B cell (primary cell): Measurements from ENCODE around the gene ADAMTS2. TPM values are rescaled to one million over a fixed set of nuclear protein-coding genes. Genes with fewer than 3 reads are reported as not detected.

Experiments used
- ATAC-seq: fragments of 200-7000 bp; cut with Tn5 transposase; one replicate; pipeline ENCODE4 v1.10.0; 2021; ENCODE audit warnings: low read depth, mild to moderate bottlenecking, moderate number of reproducible peaks, moderate library complexity
- CTCF ChIA-PET: fragments of 350-600 bp; sonication (Branson Sonifier 250); formaldehyde crosslinking; loops from one replicate; lab custom pipeline; 2021; ENCODE audit warnings: antibody characterized with exemption, inconsistent platforms; lab: Charles Lee
- POLR2A ChIA-PET: fragments of 350-600 bp; sonication (Branson Sonifier 250); formaldehyde crosslinking; loops from one replicate; lab custom pipeline; 2021; ENCODE audit warnings: antibody characterized with exemption; lab: Charles Lee
- DNase-seq: peaks from one replicate; pipeline ENCODE4 v3.0.0; 2013
- H2AFZ ChIP-seq: 2 replicates; pipeline ENCODE4 v1.6.1; 2012; ENCODE audit warnings: mild to moderate bottlenecking, low read depth, low read length; ENCODE audit not compliant: insufficient read depth, poor library complexity, severe bottlenecking
- H3K27ac ChIP-seq, 2 donors: 1 replicate in 1 of 2; 2 replicates in 1 of 2; pipeline ENCODE4 v1.5.1; 2012 to 2013; ENCODE audit warnings: low read length in 2 of 2, mild to moderate bottlenecking in 2 of 2, moderate library complexity in 1 of 2
- H3K27me3 ChIP-seq, 4 experiments: fragments of 200-600 bp in 1 of 4; sonication (generic) in 1 of 4; replicated peaks in 1 of 4; 1 replicate in 2 of 4; 2 replicates in 2 of 4; pipeline versions ENCODE4 v1.6.1 to v1.7.0; 2013 to 2016; ENCODE audit warnings: low read length in 3 of 4, mild to moderate bottlenecking in 2 of 4, mixed read lengths in 1 of 4, moderate library complexity in 1 of 4; ENCODE audit not compliant: insufficient read depth in 4 of 4, control insufficient read depth in 3 of 4; ENCODE audit errors: control extremely low read depth in 1 of 4
- H3K36me3 ChIP-seq, 2 experiments: replicated peaks in 1 of 2; 1 replicate in 1 of 2; 2 replicates in 1 of 2; pipeline versions ENCODE4 v1.6.1 to v1.7.1; 2013; ENCODE audit warnings: low read length in 1 of 2; ENCODE audit not compliant: insufficient read depth in 2 of 2, control insufficient read depth in 1 of 2; ENCODE audit errors: control extremely low read depth in 1 of 2, extremely low read depth in 1 of 2
- H3K4me1 ChIP-seq, 2 donors: fragments of 200-600 bp in 1 of 2; sonication (generic) in 1 of 2; 1 replicate in 1 of 2; 2 replicates in 1 of 2; pipeline versions ENCODE4 v1.5.1 to v1.6.1; 2013 to 2017; ENCODE audit warnings: low read length in 2 of 2; ENCODE audit not compliant: control insufficient read depth in 2 of 2, insufficient read depth in 2 of 2
- H3K4me2 ChIP-seq: replicated peaks from 2 replicates; pipeline ENCODE3; 2012; ENCODE audit warnings: mild to moderate bottlenecking, low read depth, low read length; ENCODE audit not compliant: poor library complexity, severe bottlenecking
- H3K4me3 ChIP-seq, 5 experiments: fragments of 200-600 bp in 1 of 5; sonication (generic) in 1 of 5; 1 replicate in 3 of 5; 2 replicates in 2 of 5; pipeline versions ENCODE4 v1.5.1 to v1.7.0; 2011 to 2016; ENCODE audit warnings: low read length in 4 of 5, mild to moderate bottlenecking in 4 of 5, low read depth in 2 of 5, control low read depth in 1 of 5, moderate library complexity in 1 of 5; ENCODE audit not compliant: insufficient read depth in 1 of 5; ENCODE audit errors: control extremely low read depth in 1 of 5, extremely low read depth in 1 of 5
- H3K79me2 ChIP-seq: fragments of 200-600 bp; sonication (generic); one replicate; pipeline ENCODE4 v1.6.0; 2016; ENCODE audit warnings: low read length; ENCODE audit not compliant: control insufficient read depth, insufficient read depth
- H3K9ac ChIP-seq: fragments of 200-600 bp; sonication (generic); 2 replicates; pipeline ENCODE4 v1.6.1; 2017; ENCODE audit warnings: mild to moderate bottlenecking, low read length, moderate library complexity
- H3K9me3 ChIP-seq, 3 donors: one replicate each; pipeline versions ENCODE4 v1.6.1 to v1.7.1; 2013; ENCODE audit warnings: low read length in 2 of 3; ENCODE audit not compliant: control insufficient read depth in 2 of 3, insufficient read depth in 1 of 3; ENCODE audit errors: control extremely low read depth in 1 of 3
- H4K20me1 ChIP-seq: 2 replicates; pipeline ENCODE4 v1.6.0; 2012; ENCODE audit warnings: mild to moderate bottlenecking, low read length; ENCODE audit not compliant: insufficient read depth, control insufficient read depth, poor library complexity, severe bottlenecking
- H3K27ac Mint-ChIP-seq: one replicate; pipeline ENCODE4 v1.8.0; 2021; ENCODE audit warnings: mixed read lengths
- H3K27me3 Mint-ChIP-seq: one replicate; pipeline ENCODE4 v1.8.0; 2021; ENCODE audit warnings: mixed read lengths
- H3K4me1 Mint-ChIP-seq: one replicate; pipeline ENCODE4 v1.8.0; 2021; ENCODE audit warnings: mixed read lengths
- H3K4me3 Mint-ChIP-seq: one replicate; pipeline ENCODE4 v1.8.0; 2021; ENCODE audit warnings: mixed read lengths
- H3K9me3 Mint-ChIP-seq: one replicate; pipeline ENCODE4 v1.8.0; 2022; ENCODE audit warnings: mixed read lengths; ENCODE audit not compliant: insufficient read depth
- EZH2 ChIP-seq: IDR thresholded peaks from 2 replicates; pipeline ENCODE4 v1.6.1; 2012; ENCODE audit warnings: borderline replicate concordance, low read depth, mild to moderate bottlenecking, moderate library complexity, low read length; ENCODE audit not compliant: insufficient read depth, poor library complexity, severe bottlenecking
- WGBS: methylation state at CpG from one replicate; pipeline ENCODE4 v1.1.5; 2013; ENCODE audit warnings: missing lambda C conversion rate; ENCODE audit not compliant: insufficient coverage; 5-methylcytosine and 5-hydroxymethylcytosine counted together
- intact Hi-C: fragments of 100-400 bp; cut with micrococcal nuclease; formaldehyde crosslinking; loops from one replicate; pipeline ENCODE4 v1.10.0; 2022
- polyA plus RNA-seq: library from polyadenylated mRNA; depleted of rRNA; stranded (reverse); fragments of >200 nt; gene quantifications from 2 replicates; pipeline ENCODE4 v1.2.3, GENCODE V29; 2012
- total RNA-seq, 2 donors: library from RNA; stranded (reverse); fragments of 120-200 nt in 1 of 2; gene quantifications; 1 replicate in 1 of 2; 2 replicates in 1 of 2; pipeline versions ENCODE4 v1.2.3 to v1.2.4, GENCODE V29; 2013 to 2022
- TF ChIP-seq, protein P1 (sequence below): fragments of 200-600 bp; IDR thresholded peaks from one replicate; pipeline ENCODE4 v1.8.0; 2022; ENCODE audit warnings: antibody characterized with exemption, mild to moderate bottlenecking

The ADAMTS2 gene
- total and polyA plus RNA-seq, 2 donors (not counting 1 experiment from before 2014, with no cell fraction given): not detected

DNA sequence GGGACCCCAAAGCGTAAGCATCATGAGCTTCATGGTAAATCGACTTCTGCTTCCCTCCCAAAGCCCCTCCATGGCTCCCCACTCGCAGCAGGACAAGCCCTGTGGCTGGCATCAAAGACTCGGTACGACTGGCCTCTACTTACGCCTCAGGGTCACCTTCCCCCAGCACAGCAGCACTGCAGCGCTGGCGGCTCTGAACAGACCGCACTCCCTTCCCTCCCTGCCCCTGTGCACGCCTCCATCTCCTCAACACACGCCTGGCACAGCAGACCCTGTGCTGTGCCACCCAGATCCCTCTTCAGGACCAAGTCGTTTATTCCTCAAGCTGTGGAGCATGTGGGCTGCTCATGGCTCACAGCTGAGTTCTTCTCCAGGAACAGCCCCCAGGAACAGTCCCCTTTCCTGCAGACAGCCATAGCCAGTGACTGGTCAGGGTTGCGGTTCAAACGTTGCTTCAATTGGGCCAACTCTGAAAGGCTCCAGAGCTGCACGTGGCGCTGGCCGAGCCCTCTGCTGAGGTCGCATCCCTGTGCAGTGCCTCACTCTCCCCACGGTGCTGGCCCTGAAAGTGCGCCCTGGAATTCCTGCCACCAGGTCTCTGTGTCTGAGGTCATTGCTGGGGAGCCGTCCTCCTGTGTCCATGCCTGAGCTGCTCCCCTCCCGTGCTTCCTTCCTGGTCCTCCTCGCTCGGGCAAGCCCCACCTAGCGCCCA, 197.1 kb downstream of the ADAMTS2 start:
- H3K27ac ChIP-seq: no peak overlapping the region
- ChIA-PET POLR2A (no interaction called here), CTCF (no interaction called here)
- TF ChIP-seq, protein P1, sequence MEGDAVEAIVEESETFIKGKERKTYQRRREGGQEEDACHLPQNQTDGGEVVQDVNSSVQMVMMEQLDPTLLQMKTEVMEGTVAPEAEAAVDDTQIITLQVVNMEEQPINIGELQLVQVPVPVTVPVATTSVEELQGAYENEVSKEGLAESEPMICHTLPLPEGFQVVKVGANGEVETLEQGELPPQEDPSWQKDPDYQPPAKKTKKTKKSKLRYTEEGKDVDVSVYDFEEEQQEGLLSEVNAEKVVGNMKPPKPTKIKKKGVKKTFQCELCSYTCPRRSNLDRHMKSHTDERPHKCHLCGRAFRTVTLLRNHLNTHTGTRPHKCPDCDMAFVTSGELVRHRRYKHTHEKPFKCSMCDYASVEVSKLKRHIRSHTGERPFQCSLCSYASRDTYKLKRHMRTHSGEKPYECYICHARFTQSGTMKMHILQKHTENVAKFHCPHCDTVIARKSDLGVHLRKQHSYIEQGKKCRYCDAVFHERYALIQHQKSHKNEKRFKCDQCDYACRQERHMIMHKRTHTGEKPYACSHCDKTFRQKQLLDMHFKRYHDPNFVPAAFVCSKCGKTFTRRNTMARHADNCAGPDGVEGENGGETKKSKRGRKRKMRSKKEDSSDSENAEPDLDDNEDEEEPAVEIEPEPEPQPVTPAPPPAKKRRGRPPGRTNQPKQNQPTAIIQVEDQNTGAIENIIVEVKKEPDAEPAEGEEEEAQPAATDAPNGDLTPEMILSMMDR: no peak
- TF ChIP-seq EZH2: no peak
- Mint-ChIP-seq H3K27ac (no peak overlapping the region), H3K4me1 (no peaks in the 10 kb centered on the region), H3K4me3 (no peak overlapping the region), H3K9me3 (no peaks in the 10 kb centered on the region), H3K27me3 (no peaks in the 10 kb centered on the region)
- no peaks in the 10 kb centered on the region for H3K9me3 ChIP-seq
- WGBS: 91% methylated on average over 25 of the region's 25 CpGs
- H3K27me3 ChIP-seq: no peaks in the 10 kb centered on the region
- no peak overlapping the region for H2AFZ ChIP-seq
- no peaks in the 10 kb centered on the region for H3K4me1 ChIP-seq
- intact Hi-C loops: no loop called here
- no peaks in the 10 kb centered on the region for H3K36me3 ChIP-seq
- no peak overlapping the region for H3K4me3 ChIP-seq
- DNase-seq (no peak), ATAC-seq (no peak)
- no peaks in the 10 kb centered on the region for H3K79me2 ChIP-seq
- no peaks in the 10 kb centered on the region for H4K20me1 ChIP-seq
- no peak overlapping the region for H3K4me2 ChIP-seq
- H3K9ac ChIP-seq: no peak overlapping the region

- ChIA-PET POLR2A (no interaction called here), CTCF (no interaction called here)
- no peak overlapping the region for H3K27ac ChIP-seq
- no peak overlapping the region for H3K4me3 ChIP-seq
- no peak overlapping the region for H3K4me2 ChIP-seq
- Mint-ChIP-seq H3K9me3 (no peaks in the 10 kb centered on the region), H3K4me3 (no peak overlapping the region), H3K27me3 (no peaks in the 10 kb centered on the region), H3K4me1 (peaks cover 5% of the 10 kb centered on the region), H3K27ac (no peak overlapping the region)
- no peaks in the 10 kb centered on the region for H3K36me3 ChIP-seq
- 91% methylated on average over 8 of the region's 10 CpGs for WGBS
- H2AFZ ChIP-seq: no peak overlapping the region
- H3K79me2 ChIP-seq: no peaks in the 10 kb centered on the region
- no peaks in the 10 kb centered on the region for H3K9me3 ChIP-seq
- H3K4me1 ChIP-seq: no peaks in the 10 kb centered on the region
- ATAC-seq: no peak
- DNase-seq: no peak
- H3K9ac ChIP-seq: no peak overlapping the region
- no peaks in the 10 kb centered on the region for H3K27me3 ChIP-seq
- H4K20me1 ChIP-seq: no peaks in the 10 kb centered on the region
- no peak for TF ChIP-seq EZH2
- TF ChIP-seq, protein P1: no peak
- intact Hi-C loops: no loop called here
Measured at GRCh38 chr5:179146277-179146676, 199.0 kb downstream of the ADAMTS2 start.
